Measurements from ENCODE around the gene KCNIP4. TPM values are rescaled to one million over a fixed set of nuclear protein-coding genes. Genes with fewer than 3 reads are reported as not detected.

KCNIP4 gene
- total and polyA plus RNA-seq, 2 donors (not counting 3 experiments of a cell fraction or from before 2014, with no cell fraction given): not detected

GRCh38 chr4:21452931-21453330, 495.6 kb downstream of the KCNIP4 start:
- Histone ChIP-seq H3K9ac (replicated peaks; ENCODE audit: extremely low read depth, insufficient read depth, low read length) (no peak overlapping the region), H3K4me2 (ENCODE audit: insufficient read depth, low read length) (no peak overlapping the region), H3K36me3 (ENCODE audit: control insufficient read depth in 2 of 2, extremely low read depth in 1 of 2, insufficient read depth in 2 of 2, low read length in 2 of 2) (no peaks in the 10 kb centered on the region), H3K9me1 (replicated peaks; ENCODE audit: control insufficient read depth, extremely low read depth, insufficient read depth, low read length) (no peaks in the 10 kb centered on the region), H3K4me1 (ENCODE audit: control insufficient read depth, extremely low read depth, insufficient read depth, low read length) (no peaks in the 10 kb centered on the region), H3K9me3 (replicated peaks; ENCODE audit: control insufficient read depth, insufficient read depth, low read length) (no peaks in the 10 kb centered on the region), H2AFZ (ENCODE audit: low read depth, low read length) (no peak overlapping the region), H3K27ac (ENCODE audit: insufficient read depth, low read depth, low read length) (no peak overlapping the region), H3K4me3 (replicated peaks in 1 of 3; ENCODE audit: insufficient read depth in 1 of 3, low read depth in 1 of 3, low read length in 3 of 3) (no peak overlapping the region), H3K27me3 (ENCODE audit: control insufficient read depth in 2 of 2, insufficient read depth in 2 of 2, low read length in 2 of 2) (peaks cover 0 to 3% of the 10 kb centered on the region in 2 experiments), H3K79me2 (ENCODE audit: control insufficient read depth, insufficient read depth, low read length) (no peaks in the 10 kb centered on the region), H4K20me1 (replicated peaks; ENCODE audit: control insufficient read depth, extremely low read depth, insufficient read depth, low read length) (no peaks in the 10 kb centered on the region)
- intact Hi-C loops (cut with micrococcal nuclease) (no loop called here), dilution Hi-C loops (cut with MboI; ENCODE audit: extremely low pct_ligation_motif_present, low sequenced_read_pairs) (no loop called here)
- TF ChIP-seq JUN (IDR thresholded peaks at IDR 0.05; ENCODE audit: borderline replicate concordance, insufficient read depth, insufficient read length, low read depth) (no peak), GATA2 (IDR thresholded peaks at IDR 0.05; ENCODE audit: insufficient read depth, insufficient read length, low read depth, low read length) (no peak), CTCF (IDR thresholded peaks at IDR 0.05; ENCODE audit: extremely low read depth in 1 of 2, insufficient read depth in 1 of 2, low read depth in 1 of 2, low read length in 2 of 2) (no peak), MYC (IDR thresholded peaks at IDR 0.05; ENCODE audit: low read depth, low read length) (no peak), EZH2 (IDR thresholded peaks at IDR 0.05; ENCODE audit: borderline replicate concordance, low read depth, low read length, severe bottlenecking) (no peak), MAX (IDR thresholded peaks at IDR 0.05; ENCODE audit: insufficient read depth, insufficient read length) (no peak), POLR2A (IDR thresholded peaks at IDR 0.05; ENCODE audit: low read depth, low read length) (no peak), FOS (IDR thresholded peaks at IDR 0.05; ENCODE audit: borderline replicate concordance, insufficient read depth, low read length) (no peak), POLR2AphosphoS5 (IDR thresholded peaks at IDR 0.05; ENCODE audit: insufficient read depth, low read depth, low read length) (no peak)
- BruUV-seq (replicated peaks): no TSS peak
- FAIRE-seq (no peak), DNase-seq (ENCODE audit: low read depth, low spot score) (no peak)
- ChIA-PET CTCF (interaction anchor here (1.2 kb wide), 1 partner anchor 17 kb away, joined by 6 read pairs; no protein-coding TSS in a partner anchor), POLR2A (no interaction called here)

Data from endothelial cell of umbilical vein (primary cell).